Kidney epithelial cell (primary cell): ENCODE measurements around the gene EARS2. TPM values are rescaled to one million over a fixed set of nuclear protein-coding genes. Genes with fewer than 3 reads are reported as not detected.
"Not testable (repeated sequence)": the region's sequence is repeated elsewhere in the genome, so short reads cannot be mapped to it uniquely, and the experiment has no call there.

Experiments
- DNase-seq: peaks from one replicate; pipeline ENCODE4 v3.0.0-alpha.2; 2010; ENCODE audit warnings: low read depth
- H3K27me3 ChIP-seq: 2 replicates; pipeline ENCODE4 v1.6.0; 2011; ENCODE audit warnings: low read length; ENCODE audit not compliant: control insufficient read depth, insufficient read depth
- H3K36me3 ChIP-seq: 2 replicates; pipeline ENCODE4 v1.5.1; 2011; ENCODE audit warnings: low read length; ENCODE audit not compliant: control insufficient read depth, insufficient read depth
- H3K4me3 ChIP-seq: 2 replicates; pipeline ENCODE4 v1.5.1; 2011; ENCODE audit warnings: low read depth, mild to moderate bottlenecking, control low read depth, low read length
- CTCF ChIP-seq: IDR thresholded peaks from 2 replicates; pipeline ENCODE4 v1.5.1; 2011; ENCODE audit warnings: mild to moderate bottlenecking, moderate library complexity, low read length, control low read depth, inconsistent platforms; ENCODE audit not compliant: insufficient read depth, poor library complexity, severe bottlenecking
- total RNA-seq: library from RNA; depleted of rRNA; stranded (reverse); fragments of >200 nt; gene quantifications from 2 replicates; pipeline ENCODE4 v1.2.3, GENCODE V29; 2015

Gene EARS2
- total RNA-seq, 1 donor from 2014 or later: 22.3 TPM

GRCh38 chr16:23485257-23485614, 71.9 kb downstream of the EARS2 start:
- TF ChIP-seq CTCF: no peak
- no peaks in the 10 kb centered on the region for H3K27me3 ChIP-seq
- DNase-seq: no peak
- H3K36me3 ChIP-seq: peaks cover 5% of the 10 kb centered on the region
- no peak overlapping the region for H3K4me3 ChIP-seq

GRCh38 chr16:23484510-23485256, 72.5 kb downstream of the EARS2 start:
- Histone ChIP-seq H3K4me3 (no peak overlapping the region), H3K36me3 (peaks cover 5% of the 10 kb centered on the region), H3K27me3 (no peaks in the 10 kb centered on the region)
- no peak for TF ChIP-seq CTCF
- no peak for DNase-seq

- DNase-seq, H3K36me3 ChIP-seq, H3K4me3 ChIP-seq, H3K27me3 ChIP-seq: not testable (repeated sequence)
These were observed 73.7 kb downstream of the EARS2 start for GRCh38 chr16:23483492-23483891.

- Histone ChIP-seq H3K4me3 (no peak overlapping the region), H3K36me3 (peaks cover 8% of the 10 kb centered on the region), H3K27me3 (no peaks in the 10 kb centered on the region)
- no peak for DNase-seq
- TF ChIP-seq CTCF: no peak
These were observed 74.4 kb downstream of the EARS2 start for GRCh38 chr16:23482778-23483177.

GRCh38 chr16:23480257-23480656, 76.9 kb downstream of the EARS2 start:
- Histone ChIP-seq H3K4me3 (no peak overlapping the region), H3K27me3 (no peaks in the 10 kb centered on the region), H3K36me3 (peaks cover 6% of the 10 kb centered on the region)
- TF ChIP-seq CTCF: no peak
- DNase-seq: no peak

- Histone ChIP-seq H3K4me3 (no peak overlapping the region), H3K36me3 (peaks cover 6% of the 10 kb centered on the region), H3K27me3 (no peaks in the 10 kb centered on the region)
- no peak for DNase-seq
- no peak for TF ChIP-seq CTCF
These were observed 78.0 kb downstream of the EARS2 start for GRCh38 chr16:23479138-23479537.
